Skeletal muscle satellite cell (primary cell): ENCODE results near the gene HSD17B3. TPM values are rescaled to one million over a fixed set of nuclear protein-coding genes. Genes with fewer than 3 reads are reported as not detected.

Experiments
- H3K27me3 ChIP-seq: 2 replicates; pipeline ENCODE4 v1.7.0; 2013; ENCODE audit warnings: low read length; ENCODE audit not compliant: control insufficient read depth, insufficient read depth
- H3K36me3 ChIP-seq: 2 replicates; pipeline ENCODE4 v1.7.0; 2013; ENCODE audit warnings: mild to moderate bottlenecking, control low read depth, low read length; ENCODE audit not compliant: insufficient read depth
- H3K4me1 ChIP-seq: 2 replicates; pipeline ENCODE4 v1.7.0; 2013; ENCODE audit warnings: low read length; ENCODE audit not compliant: control insufficient read depth, insufficient read depth
- H3K4me2 ChIP-seq: 2 replicates; pipeline ENCODE4 v1.7.0; 2013; ENCODE audit warnings: mild to moderate bottlenecking, low read length
- H3K4me3 ChIP-seq: 2 replicates; pipeline ENCODE4 v1.7.0; 2013; ENCODE audit warnings: low read length
- H3K9ac ChIP-seq: 2 replicates; pipeline ENCODE4 v1.7.0; 2013; ENCODE audit warnings: mild to moderate bottlenecking, low read depth, low read length, moderate library complexity
- H3K9me3 ChIP-seq: replicated peaks from 2 replicates; pipeline ENCODE4 v1.7.0; 2013; ENCODE audit warnings: mild to moderate bottlenecking, control low read depth, low read length
- small RNA-seq: library from RNA; depleted of rRNA; stranded (forward); fragments of <200 nt; gene quantifications from one replicate; pipeline ENCODE3, GENCODE V24; 2012

HSD17B3 gene

DNA sequence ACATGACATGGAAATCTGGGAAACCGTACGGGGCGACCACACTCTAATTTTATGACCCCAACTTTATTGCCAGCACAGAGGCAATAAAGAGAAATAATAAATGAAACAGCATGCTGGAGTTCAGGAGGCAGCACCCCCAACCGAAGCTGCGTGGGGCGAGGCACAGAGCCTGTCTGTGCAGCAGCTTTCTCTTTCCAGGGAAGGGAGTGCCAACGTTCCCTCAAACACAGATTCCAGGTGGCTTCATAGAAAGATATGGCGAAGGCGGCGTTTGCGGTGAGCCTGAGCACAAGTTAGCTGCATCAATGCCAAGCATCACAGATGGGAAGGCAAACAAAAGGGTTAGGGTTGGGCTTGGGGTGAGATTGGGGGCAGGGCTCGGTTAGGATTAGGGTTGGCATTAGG lies 114.8 kb downstream of the HSD17B3 start:
- peaks cover 8% of the 10 kb centered on the region for H3K9me3 ChIP-seq
- peaks cover 43% of the 10 kb centered on the region for H3K27me3 ChIP-seq
- no peak overlapping the region for H3K4me3 ChIP-seq
- no peaks in the 10 kb centered on the region for H3K4me1 ChIP-seq
- no peak overlapping the region for H3K4me2 ChIP-seq
- H3K9ac ChIP-seq: no peak overlapping the region
- H3K36me3 ChIP-seq: no peaks in the 10 kb centered on the region

GRCh38 chr9:96186591-96187011 lies 115.4 kb downstream of the HSD17B3 start:
- Histone ChIP-seq H3K27me3 (peaks cover 43% of the 10 kb centered on the region), H3K4me2 (peak overlapping the region; percentile 33), H3K4me1 (no peaks in the 10 kb centered on the region), H3K9ac (no peak overlapping the region), H3K36me3 (no peaks in the 10 kb centered on the region), H3K9me3 (peaks cover 8% of the 10 kb centered on the region), H3K4me3 (no peak overlapping the region)

DNA sequence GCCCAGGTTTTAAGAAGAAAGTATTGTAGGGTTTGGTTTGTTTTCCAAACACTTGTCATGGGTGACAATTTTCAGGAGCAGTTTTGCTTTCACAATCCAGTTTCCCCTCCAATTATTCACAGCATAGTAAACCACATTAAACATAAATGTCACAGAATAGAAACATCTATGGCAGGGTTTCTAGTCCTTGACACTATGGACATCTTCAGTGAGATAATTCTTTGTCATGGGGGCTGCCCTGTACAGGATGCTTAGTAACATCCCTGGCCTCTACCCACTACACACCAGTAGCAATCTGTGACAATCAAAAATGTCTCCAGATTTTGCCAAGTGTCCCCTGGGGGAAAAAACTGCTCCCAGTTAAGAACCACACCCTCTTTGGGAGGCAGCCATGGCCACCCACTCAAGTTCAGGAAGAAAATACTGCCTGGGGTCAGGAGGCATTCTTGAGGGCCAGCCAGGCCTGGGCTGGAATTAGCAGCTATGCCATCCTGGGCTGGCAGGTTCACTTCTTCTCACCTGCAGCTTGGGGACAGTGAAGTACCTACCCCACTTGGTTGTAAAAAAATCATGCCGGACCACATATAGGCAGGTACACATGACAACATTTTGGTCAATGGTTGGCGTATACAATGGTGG lies 116.3 kb downstream of the HSD17B3 start:
- Histone ChIP-seq H3K4me2 (no peak overlapping the region), H3K9ac (no peak overlapping the region), H3K9me3 (peaks cover 8% of the 10 kb centered on the region), H3K27me3 (peaks cover 49% of the 10 kb centered on the region), H3K36me3 (no peaks in the 10 kb centered on the region), H3K4me3 (no peak overlapping the region), H3K4me1 (no peaks in the 10 kb centered on the region)

Small RNA genes within 50 kb of the gene (small RNA-seq; reads per million reads assigned to genes)
- not detected for gene RNU6-1160P
